ENCODE data around the gene CCZ1B. TPM values are rescaled to one million over a fixed set of nuclear protein-coding genes. Genes with fewer than 3 reads are reported as not detected.
"Not testable (repeated sequence)": the region's sequence is repeated elsewhere in the genome, so short reads cannot be mapped to it uniquely, and the experiment has no call there.

Gene CCZ1B
- polyA plus RNA-seq, 1 of the 3 experiments (the other 2 are of a cell fraction): 30.0 TPM

- H3K4me2 ChIP-seq; H3K9me2 ChIP-seq; H2AFZ ChIP-seq (ENCODE audit: low read depth); CTCF ChIA-PET; H3K9ac ChIP-seq; H3K27me3 ChIP-seq (ENCODE audit: insufficient read depth); POLR2A ChIA-PET; H3K9me3 ChIP-seq; H3K4me1 ChIP-seq (ENCODE audit: control insufficient read depth in 1 of 2, insufficient read depth in 2 of 2, low read depth in 1 of 2, low read length in 1 of 2); DNase-seq; H3K27ac ChIP-seq (ENCODE audit: low read depth in 2 of 2, low read length in 1 of 2); H3K79me2 ChIP-seq (ENCODE audit: insufficient read depth); H4K20me1 ChIP-seq (ENCODE audit: insufficient read depth); H3K36me3 ChIP-seq (replicated peaks in 1 of 2; ENCODE audit: control insufficient read depth in 1 of 2, insufficient read depth in 2 of 2, low read length in 1 of 2); H3F3A ChIP-seq (replicated peaks; ENCODE audit: insufficient read depth); H3K4me3 ChIP-seq (ENCODE audit: low read depth in 2 of 2, low read length in 1 of 2): not testable (repeated sequence)
- 76% methylated on average over 12 of the region's 12 CpGs for WGBS (ENCODE audit: low lambda C conversion rate)
These were observed 38.1 kb upstream of the CCZ1B start for GRCh38 chr7:6864188-6864587.

GRCh38 chr7:6862876-6863275 lies 36.8 kb upstream of the CCZ1B start:
- CTCF ChIA-PET; H3K9me3 ChIP-seq; DNase-seq; H3K4me2 ChIP-seq; H3F3A ChIP-seq (replicated peaks; ENCODE audit: insufficient read depth); H2AFZ ChIP-seq (ENCODE audit: low read depth); H4K20me1 ChIP-seq (ENCODE audit: insufficient read depth); H3K9ac ChIP-seq; POLR2A ChIA-PET; H3K4me3 ChIP-seq (ENCODE audit: low read depth in 2 of 2, low read length in 1 of 2); H3K27me3 ChIP-seq (ENCODE audit: insufficient read depth); H3K27ac ChIP-seq (ENCODE audit: low read depth in 2 of 2, low read length in 1 of 2); H3K4me1 ChIP-seq (ENCODE audit: control insufficient read depth in 1 of 2, insufficient read depth in 2 of 2, low read depth in 1 of 2, low read length in 1 of 2); H3K79me2 ChIP-seq (ENCODE audit: insufficient read depth); H3K36me3 ChIP-seq (replicated peaks in 1 of 2; ENCODE audit: control insufficient read depth in 1 of 2, insufficient read depth in 2 of 2, low read length in 1 of 2); H3K9me2 ChIP-seq: not testable (repeated sequence)
- WGBS (ENCODE audit: low lambda C conversion rate): 38% methylated on average over 13 of the region's 13 CpGs

GRCh38 chr7:6857721-6858314 lies 31.7 kb upstream of the CCZ1B start:
- peak; percentile 53 for TF ChIP-seq SMC3 (IDR thresholded peaks at IDR 0.05; ENCODE audit: low read depth, low read length)
- peak; percentile 80 for TF ChIP-seq CTCF (IDR thresholded peaks at IDR 0.05)
- TF ChIP-seq RAD21 (IDR thresholded peaks at IDR 0.05; ENCODE audit: low read length): peak; percentile 69
- H3K27ac ChIP-seq (ENCODE audit: low read depth in 2 of 2, low read length in 1 of 2); H3K4me2 ChIP-seq; H3F3A ChIP-seq (replicated peaks; ENCODE audit: insufficient read depth); POLR2A ChIA-PET; H3K36me3 ChIP-seq (replicated peaks in 1 of 2; ENCODE audit: control insufficient read depth in 1 of 2, insufficient read depth in 2 of 2, low read length in 1 of 2); H3K4me1 ChIP-seq (ENCODE audit: control insufficient read depth in 1 of 2, insufficient read depth in 2 of 2, low read depth in 1 of 2, low read length in 1 of 2); H4K20me1 ChIP-seq (ENCODE audit: insufficient read depth); H3K9me3 ChIP-seq; H3K9ac ChIP-seq; H2AFZ ChIP-seq (ENCODE audit: low read depth); H3K9me2 ChIP-seq; H3K27me3 ChIP-seq (ENCODE audit: insufficient read depth); H3K79me2 ChIP-seq (ENCODE audit: insufficient read depth); H3K4me3 ChIP-seq (ENCODE audit: low read depth in 2 of 2, low read length in 1 of 2): not testable (repeated sequence)
- DNase-seq: peak; percentile 72
- CTCF ChIA-PET: interaction anchor here (0.6 to 1.2 kb wide), 9 partner anchors 13 to 693 kb away, joined by 3 to 4 read pairs (median 3); no protein-coding TSS in a partner anchor
- WGBS (ENCODE audit: low lambda C conversion rate): 4% methylated on average over 10 of the region's 14 CpGs

- not testable (repeated sequence) for H3F3A ChIP-seq (replicated peaks; ENCODE audit: insufficient read depth)
- 55% methylated on average over 11 of the region's 47 CpGs for WGBS (ENCODE audit: low lambda C conversion rate)
These were observed 29.6 kb upstream of the CCZ1B start for GRCh38 chr7:6855563-6856131.

GRCh38 chr7:6854747-6855562 lies 28.9 kb upstream of the CCZ1B start:
- POLR2A ChIA-PET; H3K9ac ChIP-seq; H4K20me1 ChIP-seq (ENCODE audit: insufficient read depth); H3K4me1 ChIP-seq (ENCODE audit: control insufficient read depth in 1 of 2, insufficient read depth in 2 of 2, low read depth in 1 of 2, low read length in 1 of 2); H3K9me2 ChIP-seq; H2AFZ ChIP-seq (ENCODE audit: low read depth); H3K9me3 ChIP-seq; H3K27ac ChIP-seq (ENCODE audit: low read depth in 2 of 2, low read length in 1 of 2); H3K36me3 ChIP-seq (replicated peaks in 1 of 2; ENCODE audit: control insufficient read depth in 1 of 2, insufficient read depth in 2 of 2, low read length in 1 of 2); H3F3A ChIP-seq (replicated peaks; ENCODE audit: insufficient read depth); H3K79me2 ChIP-seq (ENCODE audit: insufficient read depth); H3K27me3 ChIP-seq (ENCODE audit: insufficient read depth): not testable (repeated sequence)
- peak overlapping the region; percentile 60; the same call in 1 of the 2 replicates for H3K4me2 ChIP-seq
- CTCF ChIA-PET: interaction anchor here (0.6 kb wide), 1 partner anchor 264 kb away, joined by 3 read pairs; no protein-coding TSS in a partner anchor
- 4% methylated on average over 23 of the region's 71 CpGs for WGBS (ENCODE audit: low lambda C conversion rate)
- peak; percentile 65 for DNase-seq
- peak overlapping the region in 1 of 2 experiments; percentile 41; a peak in 2 of 4 replicates for H3K4me3 ChIP-seq (ENCODE audit: low read depth in 2 of 2, low read length in 1 of 2)

More at GRCh38 chr7:6855563-6856131, 29.6 kb upstream of the CCZ1B start:
- H3K9me3 ChIP-seq; H3K9me2 ChIP-seq; H3K27ac ChIP-seq (ENCODE audit: low read depth in 2 of 2, low read length in 1 of 2); H3K4me2 ChIP-seq; H2AFZ ChIP-seq (ENCODE audit: low read depth); CTCF ChIA-PET; H3K36me3 ChIP-seq (replicated peaks in 1 of 2; ENCODE audit: control insufficient read depth in 1 of 2, insufficient read depth in 2 of 2, low read length in 1 of 2); H3K9ac ChIP-seq; H3K27me3 ChIP-seq (ENCODE audit: insufficient read depth); H3K79me2 ChIP-seq (ENCODE audit: insufficient read depth); H3K4me1 ChIP-seq (ENCODE audit: control insufficient read depth in 1 of 2, insufficient read depth in 2 of 2, low read depth in 1 of 2, low read length in 1 of 2); POLR2A ChIA-PET; H4K20me1 ChIP-seq (ENCODE audit: insufficient read depth): not testable (repeated sequence)
- H3K4me3 ChIP-seq (ENCODE audit: low read depth in 2 of 2, low read length in 1 of 2): peak overlapping the region in 1 of 2 experiments; percentile 41; a peak in 2 of 4 replicates
- peak; percentile 64 for DNase-seq

Measured in SK-N-SH (cell line).